ENCODE measurements around the gene RGS3.

- no peak for TF ChIP-seq USF1 (CRISPR knock-in tag; IDR thresholded peaks at IDR 0.05)
- TF ChIP-seq CTCF (IDR thresholded peaks at IDR 0.05) = no peak
- TF ChIP-seq ATF3 (CRISPR knock-in tag; conservative IDR thresholded peaks at IDR 0.05) = no peak
- TF ChIP-seq ZNF512 (CRISPR knock-in tag; IDR thresholded peaks at IDR 0.05; ENCODE audit: borderline replicate concordance) = no peak
- no peak for TF ChIP-seq FOXJ3 (CRISPR knock-in tag; IDR thresholded peaks at IDR 0.05; ENCODE audit: borderline replicate concordance)
Observed at GRCh38 chr9:113507256-113507655, 43.7 kb downstream of the RGS3 start.
